ENCODE measurements around the gene HOXB4.

- TF ChIP-seq REST (IDR thresholded peaks at IDR 0.05; ENCODE audit: insufficient read depth in 1 of 2, low read depth in 2 of 2, low read length in 1 of 2) (no peak), POLR2AphosphoS5 (IDR thresholded peaks at IDR 0.05; ENCODE audit: low read depth, low read length) (no peak; the same call in 1 of the 2 replicates)
Measured at GRCh38 chr17:48570325-48571023, 7.7 kb downstream of the HOXB4 start.

Measured in Panc1 (cell line).